IMR-90 (cell line): ENCODE data around the gene MTUS2. TPM values are rescaled to one million over a fixed set of nuclear protein-coding genes. Genes with fewer than 3 reads are reported as not detected.

ENCODE experiments used
- ATAC-seq: fragments of 200-7000 bp; cut with Tn5 transposase; 2 replicates; pipeline ENCODE4 v1.9.1; 2020; ENCODE audit warnings: low read depth, mild to moderate bottlenecking, moderate library complexity
- BruUV-seq: library from RNA; stranded (reverse); fragments of 400-500 nt; replicated peaks from 2 replicates; lab custom pipeline; 2021; lab: Mats Ljungman, UMichigan
- CTCF ChIA-PET: fragments of 300-600 bp; formaldehyde crosslinking; extraction: SDS; loops from one replicate; lab custom pipeline; 2021; ENCODE audit warnings: antibody characterized with exemption; lab: Yijun Ruan, JAX
- POLR2A ChIA-PET: fragments of 300-600 bp; sonication (Branson Sonifier 250); formaldehyde crosslinking; loops from one replicate; lab custom pipeline; 2022; ENCODE audit warnings: antibody characterized with exemption; ENCODE audit not compliant: unreplicated experiment; lab: Charles Lee
- DNase-seq: peaks from one replicate; pipeline ENCODE4 v3.0.0; 2013
- H2AFZ ChIP-seq: replicated peaks from 2 replicates; pipeline ENCODE3; 2013; ENCODE audit warnings: low read length, mild to moderate bottlenecking; ENCODE audit not compliant: poor library complexity
- H2AK5ac ChIP-seq: 2 replicates; pipeline ENCODE4 v1.6.1; 2013; ENCODE audit warnings: low read depth, low read length, inconsistent platforms
- H2AK9ac ChIP-seq: replicated peaks from 2 replicates; pipeline ENCODE3; 2013; ENCODE audit warnings: mild to moderate bottlenecking, low read depth, low read length, moderate library complexity; ENCODE audit not compliant: poor library complexity
- H2BK120ac ChIP-seq: 2 replicates; pipeline ENCODE4 v1.6.1; 2013; ENCODE audit warnings: low read depth, low read length, inconsistent platforms
- H2BK15ac ChIP-seq: 3 replicates; pipeline ENCODE4 v1.6.1; 2013; ENCODE audit warnings: low read depth, low read length, inconsistent platforms
- H2BK20ac ChIP-seq: 2 replicates; pipeline ENCODE4 v1.6.1; 2013; ENCODE audit warnings: low read depth, mild to moderate bottlenecking, inconsistent platforms, low read length, moderate library complexity
- H2BK5ac ChIP-seq: 2 replicates; pipeline ENCODE4 v1.6.1; 2013; ENCODE audit warnings: mild to moderate bottlenecking, low read depth, low read length, inconsistent platforms; ENCODE audit not compliant: poor library complexity, severe bottlenecking
- H3K14ac ChIP-seq: replicated peaks from 2 replicates; pipeline ENCODE4 v1.6.1; 2013; ENCODE audit warnings: low read depth, low read length, inconsistent platforms
- H3K18ac ChIP-seq: 2 replicates; pipeline ENCODE4 v1.6.1; 2013; ENCODE audit warnings: low read depth, low read length, control low read depth
- H3K23ac ChIP-seq: 2 replicates; pipeline ENCODE4 v1.6.1; 2013; ENCODE audit warnings: low read depth, low read length, inconsistent platforms
- H3K27ac ChIP-seq: 2 replicates; pipeline ENCODE4 v1.5.1; 2013; ENCODE audit warnings: mild to moderate bottlenecking, control low read depth, low read length; ENCODE audit not compliant: insufficient read depth
- H3K27me3 ChIP-seq: 2 replicates; pipeline ENCODE4 v1.6.1; 2013; ENCODE audit warnings: low read length; ENCODE audit not compliant: control insufficient read depth, insufficient read depth
- H3K36me3 ChIP-seq: 2 replicates; pipeline ENCODE4 v1.6.1; 2013; ENCODE audit warnings: low read length, mixed read lengths; ENCODE audit not compliant: control insufficient read depth, insufficient read depth
- H3K4ac ChIP-seq: 2 replicates; pipeline ENCODE4 v1.6.1; 2013; ENCODE audit warnings: low read depth, low read length, inconsistent platforms
- H3K4me1 ChIP-seq: 2 replicates; pipeline ENCODE4 v1.6.1; 2013; ENCODE audit warnings: low read length, mixed read lengths; ENCODE audit not compliant: control insufficient read depth, insufficient read depth
- H3K4me2 ChIP-seq: 2 replicates; pipeline ENCODE4 v1.6.1; 2013; ENCODE audit warnings: low read depth, mild to moderate bottlenecking, control low read depth, low read length, moderate library complexity
- H3K4me3 ChIP-seq: 2 replicates; pipeline ENCODE4 v1.5.1; 2013; ENCODE audit warnings: low read depth, mild to moderate bottlenecking, control low read depth, low read length, moderate library complexity; ENCODE audit not compliant: insufficient read depth
- H3K56ac ChIP-seq: 2 replicates; pipeline ENCODE4 v1.6.1; 2013; ENCODE audit warnings: low read length, inconsistent platforms; ENCODE audit not compliant: insufficient read depth; ENCODE audit errors: extremely low read depth
- H3K79me1 ChIP-seq, 2 experiments: 2 replicates each; pipeline ENCODE4 v1.6.1; 2013; ENCODE audit warnings: low read length in 2 of 2, inconsistent platforms in 1 of 2, low read depth in 1 of 2
- H3K9ac ChIP-seq: 2 replicates; pipeline ENCODE4 v1.6.1; 2013; ENCODE audit warnings: low read depth, low read length, control low read depth
- H3K9me1 ChIP-seq: 2 replicates; pipeline ENCODE4 v1.6.1; 2013; ENCODE audit warnings: low read length, inconsistent platforms; ENCODE audit not compliant: insufficient read depth
- H3K9me3 ChIP-seq: 2 replicates; pipeline ENCODE4 v1.6.1; 2013; ENCODE audit warnings: low read length; ENCODE audit not compliant: control insufficient read depth, insufficient read depth
- H4K20me1 ChIP-seq: 2 replicates; pipeline ENCODE4 v1.6.1; 2013; ENCODE audit warnings: low read length, inconsistent platforms; ENCODE audit not compliant: insufficient read depth
- H4K5ac ChIP-seq: 2 replicates; pipeline ENCODE4 v1.6.1; 2013; ENCODE audit warnings: mild to moderate bottlenecking, low read depth, low read length, control low read depth
- H4K8ac ChIP-seq, 2 experiments: 2 replicates each; pipeline ENCODE4 v1.6.1; 2013; ENCODE audit warnings: low read depth in 2 of 2, low read length in 2 of 2, control low read depth in 1 of 2, inconsistent platforms in 1 of 2
- H4K91ac ChIP-seq: 2 replicates; pipeline ENCODE4 v1.6.1; 2013; ENCODE audit warnings: low read depth, low read length, inconsistent platforms; ENCODE audit not compliant: insufficient read depth
- BHLHE40 ChIP-seq: fragments of 150-350 bp; IDR thresholded peaks from 2 replicates; pipeline ENCODE4 v1.6.1; 2016; ENCODE audit warnings: mild to moderate bottlenecking, low read depth, low read length
- CHD1 ChIP-seq: IDR thresholded peaks from 2 replicates; pipeline ENCODE4 v1.6.1; 2012; ENCODE audit warnings: low read depth, low read length, improper control_type of control experiment
- MAFK ChIP-seq: IDR thresholded peaks from 2 replicates; pipeline ENCODE4 v1.6.1; 2012; ENCODE audit warnings: low read depth, low read length, improper control_type of control experiment
- MXI1 ChIP-seq: IDR thresholded peaks from 2 replicates; pipeline ENCODE4 v1.6.1; 2012; ENCODE audit warnings: low read depth, mild to moderate bottlenecking, low read length, moderate library complexity, borderline replicate concordance
- RAD21 ChIP-seq: IDR thresholded peaks from 2 replicates; pipeline ENCODE4 v1.6.1; 2012; ENCODE audit warnings: low read length, improper control_type of control experiment
- RCOR1 ChIP-seq: IDR thresholded peaks from 2 replicates; pipeline ENCODE4 v1.6.1; 2012; ENCODE audit warnings: mild to moderate bottlenecking, low read length, improper control_type of control experiment; ENCODE audit not compliant: insufficient replicate concordance
- RFX5 ChIP-seq: IDR thresholded peaks from 2 replicates; pipeline ENCODE4 v1.8.0; 2012; ENCODE audit warnings: low read depth, mild to moderate bottlenecking, low read length, moderate library complexity
- WGBS, 2 experiments: methylation state at CpG; one replicate each; pipeline versions ENCODE4 v1.1.5 to v1.1.7; 2013; ENCODE audit warnings: missing lambda C conversion rate in 2 of 2; ENCODE audit not compliant: insufficient read length in 1 of 2; ENCODE audit errors: extremely low coverage in 2 of 2; 5-methylcytosine and 5-hydroxymethylcytosine counted together
- dilution Hi-C: fragments of 300-500 bp; cut with HindIII; formaldehyde crosslinking; loops from one replicate; pipeline ENCODE4 v1.14.3; 2018; ENCODE audit warnings: low sequenced_read_pairs; ENCODE audit not compliant: unreplicated experiment
- in situ Hi-C: fragments of 300-500 bp; cut with MboI; formaldehyde crosslinking; loops from 3 replicates; pipeline ENCODE4 v1.14.3; 2019; ENCODE audit warnings: low sequenced_read_pairs, inconsistent platforms, mixed read lengths
- intact Hi-C: fragments of 100-400 bp; cut with micrococcal nuclease; formaldehyde crosslinking; loops from 2 replicates; pipeline ENCODE4 v1.10.0; 2022
- polyA plus RNA-seq, 3 experiments: library from polyadenylated mRNA; depleted of rRNA; stranded (reverse); fragments of >200 nt; gene quantifications; 2 replicates each; pipeline ENCODE4 v1.2.3, GENCODE V29; 2012; ENCODE audit warnings: low replicate concordance in 1 of 3
- total RNA-seq: library from RNA; depleted of rRNA; stranded (reverse); fragments of >200 nt; gene quantifications from 2 replicates; pipeline ENCODE4 v1.2.3, GENCODE V29; 2012
- TF ChIP-seq, protein P1 (sequence below): conservative IDR thresholded peaks from 2 replicates; pipeline ENCODE4 v1.5.1; 2012; ENCODE audit warnings: mild to moderate bottlenecking, low read depth, low read length, improper control_type of control experiment
- TF ChIP-seq, protein P2 (sequence below): fragments of 150-350 bp; IDR thresholded peaks from 2 replicates; pipeline ENCODE4 v1.6.1; 2016; ENCODE audit warnings: low read depth, mild to moderate bottlenecking, low read length, moderate library complexity, borderline replicate concordance

Gene MTUS2
- total and polyA plus RNA-seq, 2 of the 4 experiments (the other 2 are of a cell fraction), result under 0.01 to 0.02 TPM

DNA sequence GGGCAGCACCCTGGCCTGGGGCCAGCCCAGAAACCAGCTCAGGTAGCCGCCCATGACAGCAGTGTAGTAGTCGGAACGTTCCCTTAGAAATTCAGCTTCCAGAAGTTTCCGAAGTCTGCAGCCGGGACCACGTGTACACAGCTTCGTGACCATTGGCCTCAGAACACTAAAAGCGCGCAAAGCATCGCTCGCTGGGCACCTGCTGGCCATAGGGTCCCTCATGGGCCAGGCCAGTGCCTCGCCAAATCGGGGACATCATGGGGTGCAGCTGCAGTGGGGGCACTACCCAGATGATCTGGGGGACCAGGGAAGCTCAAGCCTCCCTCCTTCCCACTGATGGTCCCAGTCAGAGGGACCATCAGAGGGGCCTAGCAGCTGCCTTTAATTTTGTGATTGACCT is 384.5 kb downstream of the MTUS2 start:
- intact Hi-C loops, result no loop called here
- no peaks in the 10 kb centered on the region for H3K27me3 ChIP-seq
- no peak overlapping the region for H3K14ac ChIP-seq
- no peak overlapping the region for H3K56ac ChIP-seq
- no peak overlapping the region for H2BK20ac ChIP-seq
- no peaks in the 10 kb centered on the region for H4K20me1 ChIP-seq
- no peak overlapping the region for H3K4ac ChIP-seq
- no peak for ATAC-seq
- no peaks in the 10 kb centered on the region for H3K79me1 ChIP-seq
- no peaks in the 10 kb centered on the region for H3K9me1 ChIP-seq
- no peak overlapping the region for H3K9ac ChIP-seq
- no peak overlapping the region for H2BK120ac ChIP-seq
- no TSS peak for BruUV-seq
- no peak overlapping the region for H4K91ac ChIP-seq
- H3K27ac ChIP-seq, result no peak overlapping the region
- no peak overlapping the region for H3K4me3 ChIP-seq
- H3K4me2 ChIP-seq, result no peak overlapping the region
- H4K5ac ChIP-seq, result no peak overlapping the region
- CTCF ChIA-PET, result no interaction called here
- TF ChIP-seq, protein P1, sequence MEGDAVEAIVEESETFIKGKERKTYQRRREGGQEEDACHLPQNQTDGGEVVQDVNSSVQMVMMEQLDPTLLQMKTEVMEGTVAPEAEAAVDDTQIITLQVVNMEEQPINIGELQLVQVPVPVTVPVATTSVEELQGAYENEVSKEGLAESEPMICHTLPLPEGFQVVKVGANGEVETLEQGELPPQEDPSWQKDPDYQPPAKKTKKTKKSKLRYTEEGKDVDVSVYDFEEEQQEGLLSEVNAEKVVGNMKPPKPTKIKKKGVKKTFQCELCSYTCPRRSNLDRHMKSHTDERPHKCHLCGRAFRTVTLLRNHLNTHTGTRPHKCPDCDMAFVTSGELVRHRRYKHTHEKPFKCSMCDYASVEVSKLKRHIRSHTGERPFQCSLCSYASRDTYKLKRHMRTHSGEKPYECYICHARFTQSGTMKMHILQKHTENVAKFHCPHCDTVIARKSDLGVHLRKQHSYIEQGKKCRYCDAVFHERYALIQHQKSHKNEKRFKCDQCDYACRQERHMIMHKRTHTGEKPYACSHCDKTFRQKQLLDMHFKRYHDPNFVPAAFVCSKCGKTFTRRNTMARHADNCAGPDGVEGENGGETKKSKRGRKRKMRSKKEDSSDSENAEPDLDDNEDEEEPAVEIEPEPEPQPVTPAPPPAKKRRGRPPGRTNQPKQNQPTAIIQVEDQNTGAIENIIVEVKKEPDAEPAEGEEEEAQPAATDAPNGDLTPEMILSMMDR, result no peak
- TF ChIP-seq MXI1 (no peak), MAFK (no peak), RCOR1 (no peak), RAD21 (no peak), CHD1 (no peak), BHLHE40 (no peak), RFX5 (no peak)
- TF ChIP-seq, protein P2, sequence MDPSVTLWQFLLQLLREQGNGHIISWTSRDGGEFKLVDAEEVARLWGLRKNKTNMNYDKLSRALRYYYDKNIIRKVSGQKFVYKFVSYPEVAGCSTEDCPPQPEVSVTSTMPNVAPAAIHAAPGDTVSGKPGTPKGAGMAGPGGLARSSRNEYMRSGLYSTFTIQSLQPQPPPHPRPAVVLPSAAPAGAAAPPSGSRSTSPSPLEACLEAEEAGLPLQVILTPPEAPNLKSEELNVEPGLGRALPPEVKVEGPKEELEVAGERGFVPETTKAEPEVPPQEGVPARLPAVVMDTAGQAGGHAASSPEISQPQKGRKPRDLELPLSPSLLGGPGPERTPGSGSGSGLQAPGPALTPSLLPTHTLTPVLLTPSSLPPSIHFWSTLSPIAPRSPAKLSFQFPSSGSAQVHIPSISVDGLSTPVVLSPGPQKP, result no peak
- H3K4me1 ChIP-seq, result no peaks in the 10 kb centered on the region
- no peak overlapping the region for H4K8ac ChIP-seq
- no peak overlapping the region for H3K18ac ChIP-seq
- dilution Hi-C loops, result no loop called here
- in situ Hi-C loops, result no loop called here
- no peak overlapping the region for H3K23ac ChIP-seq
- H2BK15ac ChIP-seq, result no peak overlapping the region
- no peak overlapping the region for H2AK5ac ChIP-seq
- POLR2A ChIA-PET, result no interaction called here
- H2AK9ac ChIP-seq, result no peak overlapping the region
- H3K36me3 ChIP-seq, result no peaks in the 10 kb centered on the region
- H2AFZ ChIP-seq, result no peak overlapping the region
- H3K9me3 ChIP-seq, result peaks cover 8% of the 10 kb centered on the region; the same call in 1 of the 2 replicates
- DNase-seq, result no peak
- 82% methylated on average over 11 of the region's 13 CpGs; no CpG with 5 or more reads in 1 of the 2 experiments for whole genome bisulfite sequencing, 2 experiments
- no peak overlapping the region for H2BK5ac ChIP-seq
